HEK293 (cell line): Measurements from ENCODE around the gene PKP3.
A peak's percentile ranks its signal among the peaks of the same experiment; 100 is the strongest.

Experiments used
- CTCF ChIA-PET: fragments of 350-600 bp; formaldehyde crosslinking; extraction: SDS; loops from one replicate; lab custom pipeline; 2021; ENCODE audit warnings: antibody characterized with exemption; lab: Yijun Ruan, JAX
- POLR2A ChIA-PET: fragments of 300-600 bp; formaldehyde crosslinking; extraction: SDS; loops from one replicate; lab custom pipeline; 2020; ENCODE audit warnings: antibody characterized with exemption, inconsistent platforms; lab: Yijun Ruan, JAX
- H3K27ac ChIP-seq: fragments of 200-500 bp; sonication (Bioruptor generic); 2 replicates; pipeline ENCODE4 v1.5.1; 2014; ENCODE audit warnings: low read depth, low read length, control low read depth, inconsistent platforms; ENCODE audit errors: extremely low read depth
- H3K36me3 ChIP-seq, 2 experiments: fragments of 200-500 bp in 1 of 2; sonication (Bioruptor generic) in 1 of 2; 1 replicate in 1 of 2; 2 replicates in 1 of 2; pipeline ENCODE4 v1.5.1; 2014 to 2017; ENCODE audit warnings: inconsistent platforms in 2 of 2, low read length in 2 of 2; ENCODE audit not compliant: control insufficient read depth in 2 of 2, insufficient read depth in 1 of 2
- H3K4me1 ChIP-seq: fragments of 200-500 bp; sonication (Bioruptor generic); 2 replicates; pipeline ENCODE4 v1.5.1; 2014; ENCODE audit warnings: mild to moderate bottlenecking, low read length, inconsistent platforms; ENCODE audit not compliant: control insufficient read depth, insufficient read depth
- H3K4me3 ChIP-seq: 2 replicates; pipeline ENCODE4 v1.5.1; 2011; ENCODE audit warnings: low read depth, mild to moderate bottlenecking, control low read depth, low read length, moderate library complexity
- H3K9me3 ChIP-seq: fragments of 200-500 bp; sonication (Bioruptor generic); 2 replicates; pipeline ENCODE4 v1.5.1; 2014; ENCODE audit warnings: low read depth, low read length, inconsistent platforms; ENCODE audit not compliant: control insufficient read depth, insufficient read depth
- ATF2 ChIP-seq: fragments of 450-650 bp; formaldehyde crosslinking; IDR thresholded peaks from 2 replicates; pipeline ENCODE4 v1.5.1; 2016; ENCODE audit warnings: missing biosample characterization, missing genetic modification characterization, low read depth
- BCL11B ChIP-seq: fragments of 450-650 bp; formaldehyde crosslinking; IDR thresholded peaks from 2 replicates; pipeline ENCODE4 v1.5.1; 2016; ENCODE audit warnings: low read depth, missing biosample characterization, missing genetic modification characterization
- GLIS2 ChIP-seq: fragments of 450-650 bp; formaldehyde crosslinking; IDR thresholded peaks from 2 replicates; pipeline ENCODE4 v1.5.1; 2016; ENCODE audit warnings: missing biosample characterization, missing genetic modification characterization
- HOXD13 ChIP-seq: sonication (generic); formaldehyde crosslinking; IDR thresholded peaks from 2 replicates; pipeline ENCODE4 v1.8.0; 2022; ENCODE audit warnings: missing genetic modification reagents, borderline replicate concordance
- KLF7 ChIP-seq: fragments of 450-650 bp; formaldehyde crosslinking; IDR thresholded peaks from 2 replicates; pipeline ENCODE4 v1.5.1; 2016; ENCODE audit warnings: missing biosample characterization, missing genetic modification characterization, borderline replicate concordance
- PBX3 ChIP-seq: sonication (generic); formaldehyde crosslinking; IDR thresholded peaks from 2 replicates; pipeline ENCODE4 v1.8.1; 2022; ENCODE audit warnings: mild to moderate bottlenecking, moderate library complexity, missing genetic modification reagents
- ZBTB21 ChIP-seq: fragments of 450-650 bp; formaldehyde crosslinking; IDR thresholded peaks from 2 replicates; pipeline ENCODE4 v1.5.1; 2017; ENCODE audit warnings: missing biosample characterization, missing genetic modification characterization
- ZBTB26 ChIP-seq: fragments of 450-650 bp; formaldehyde crosslinking; optimal IDR thresholded peaks from 2 replicates; pipeline ENCODE3; 2016; ENCODE audit warnings: missing biosample characterization, mild to moderate bottlenecking, missing genetic modification characterization
- ZBTB7A ChIP-seq: fragments of 450-650 bp; formaldehyde crosslinking; IDR thresholded peaks from 2 replicates; pipeline ENCODE4 v1.5.1; 2016; ENCODE audit warnings: low read depth, missing biosample characterization, missing genetic modification characterization
- ZFP37 ChIP-seq: fragments of 450-650 bp; formaldehyde crosslinking; IDR thresholded peaks from 2 replicates; pipeline ENCODE4 v1.5.1; 2016; ENCODE audit warnings: missing biosample characterization, missing genetic modification characterization
- ZNF16 ChIP-seq: fragments of 450-650 bp; formaldehyde crosslinking; IDR thresholded peaks from 2 replicates; pipeline ENCODE4 v1.5.1; 2016; ENCODE audit warnings: low read depth, missing biosample characterization, missing genetic modification characterization
- ZNF18 ChIP-seq: fragments of 450-650 bp; formaldehyde crosslinking; IDR thresholded peaks from 2 replicates; pipeline ENCODE4 v1.5.1; 2016; ENCODE audit warnings: missing biosample characterization, missing genetic modification characterization
- ZNF214 ChIP-seq: fragments of 450-650 bp; formaldehyde crosslinking; IDR thresholded peaks from 2 replicates; pipeline ENCODE4 v1.5.1; 2017; ENCODE audit warnings: missing biosample characterization, mild to moderate bottlenecking, missing genetic modification characterization, borderline replicate concordance
- ZNF394 ChIP-seq: fragments of 450-650 bp; formaldehyde crosslinking; IDR thresholded peaks from 2 replicates; pipeline ENCODE4 v1.5.1; 2016; ENCODE audit warnings: missing biosample characterization, missing genetic modification characterization, mild to moderate bottlenecking, moderate library complexity, borderline replicate concordance
- ZNF501 ChIP-seq: fragments of 450-650 bp; formaldehyde crosslinking; IDR thresholded peaks from 2 replicates; pipeline ENCODE4 v1.5.1; 2016; ENCODE audit warnings: missing biosample characterization, missing genetic modification characterization
- ZNF530 ChIP-seq: fragments of 450-650 bp; formaldehyde crosslinking; IDR thresholded peaks from 2 replicates; pipeline ENCODE4 v1.5.1; 2016; ENCODE audit warnings: low read depth, missing biosample characterization, missing genetic modification characterization
- ZNF549 ChIP-seq: fragments of 450-650 bp; IDR thresholded peaks from 2 replicates; pipeline ENCODE4 v1.5.1; 2018; ENCODE audit warnings: missing biosample characterization, missing genetic modification characterization, mild to moderate bottlenecking, inconsistent platforms, moderate library complexity
- ZNF670 ChIP-seq: fragments of 450-650 bp; formaldehyde crosslinking; IDR thresholded peaks from 2 replicates; pipeline ENCODE4 v1.5.1; 2016; ENCODE audit warnings: missing biosample characterization, missing genetic modification characterization, low read depth
- ZNF776 ChIP-seq: fragments of 450-650 bp; formaldehyde crosslinking; IDR thresholded peaks from 2 replicates; pipeline ENCODE4 v1.5.0; 2017; ENCODE audit warnings: missing biosample characterization, missing genetic modification characterization, borderline replicate concordance
- ZNF777 ChIP-seq: fragments of 450-650 bp; formaldehyde crosslinking; IDR thresholded peaks from 2 replicates; pipeline ENCODE4 v1.5.1; 2017; ENCODE audit warnings: missing biosample characterization, missing genetic modification characterization, borderline replicate concordance
- ZNF791 ChIP-seq: fragments of 450-650 bp; formaldehyde crosslinking; IDR thresholded peaks from 2 replicates; pipeline ENCODE4 v1.5.1; 2016; ENCODE audit warnings: missing biosample characterization, missing genetic modification characterization
- ZNF792 ChIP-seq: fragments of 450-650 bp; formaldehyde crosslinking; IDR thresholded peaks from 2 replicates; pipeline ENCODE4 v1.5.1; 2016; ENCODE audit warnings: missing biosample characterization, missing genetic modification characterization
- ZSCAN30 ChIP-seq: fragments of 450-650 bp; IDR thresholded peaks from 2 replicates; pipeline ENCODE4 v1.5.1; 2018; ENCODE audit warnings: missing biosample characterization, mild to moderate bottlenecking, missing genetic modification characterization, moderate library complexity

The PKP3 gene

GRCh38 chr11:369336-370018 is 24.5 kb upstream of the PKP3 start, which contains the start of gene B4GALNT4:
Gene B4GALNT4 (plus strand): TSS chr11:369499. CDS start chr11:369804, 305 bp downstream.
- TF ChIP-seq ZNF394 (tag by site-specific recombination), result no peak
- 0 out of 2 replicates have a peak, but pooled peaks have one; percentile 24 for TF ChIP-seq PBX3 (CRISPR knock-in tag)
- CTCF ChIA-PET, result interaction anchor here (0.6 kb wide), 1 partner anchor 79 kb away, joined by 3 read pairs; no protein-coding TSS in a partner anchor
- POLR2A ChIA-PET, result no interaction called here
- H3K27ac ChIP-seq, result no peak within 1 kb of the TSS
- no peaks in the 10 kb centered on the region for H3K9me3 ChIP-seq
- H3K4me3 ChIP-seq, result peak within 1 kb of the TSS; percentile 27
- no peaks in the 10 kb centered on the region for H3K4me1 ChIP-seq
- H3K36me3 ChIP-seq, result peaks cover 0 to 31% of the 10 kb centered on the region in 2 experiments; a peak in 1 of 3 replicates

GRCh38 chr11:370070-370941 is 23.7 kb upstream of the PKP3 start:
- ChIA-PET POLR2A (interaction anchor here (1.1 kb wide), 1 partner anchor 23 kb away, joined by 3 read pairs; no protein-coding TSS in a partner anchor), CTCF (interaction anchor here (0.6 to 0.8 kb wide), 2 partner anchors 78 to 164 kb away, joined by 3 read pairs; no protein-coding TSS in a partner anchor)
- Histone ChIP-seq H3K9me3 (no peaks in the 10 kb centered on the region), H3K36me3 (peaks cover 0 to 34% of the 10 kb centered on the region in 2 experiments; a peak in 1 of 3 replicates), H3K27ac (no peak overlapping the region), H3K4me1 (no peaks in the 10 kb centered on the region), H3K4me3 (peak overlapping the region; percentile 14)
- 0 out of 2 replicates have a peak, but pooled peaks have one; percentile 17 for TF ChIP-seq ZBTB7A (tag by site-specific recombination)
- no peak for TF ChIP-seq ZNF549 (tag by site-specific recombination)
- TF ChIP-seq ZSCAN30 (tag by site-specific recombination), result no peak
- no peak for TF ChIP-seq ZNF16 (tag by site-specific recombination)
- TF ChIP-seq ZBTB26 (tag by site-specific recombination), result peak; percentile 35
- peak; percentile 48; the same call in 1 of the 2 replicates for TF ChIP-seq GLIS2 (tag by site-specific recombination)
- TF ChIP-seq ZBTB21 (tag by site-specific recombination), result peak; percentile 30; the same call in 1 of the 2 replicates
- no peak for TF ChIP-seq ZNF530

GRCh38 chr11:371051-371450 is 23.0 kb upstream of the PKP3 start:
- Histone ChIP-seq H3K4me1 (no peaks in the 10 kb centered on the region), H3K9me3 (no peaks in the 10 kb centered on the region), H3K27ac (no peak overlapping the region), H3K4me3 (no peak overlapping the region), H3K36me3 (peaks cover 0 to 39% of the 10 kb centered on the region in 2 experiments; a peak in 1 of 3 replicates)
- CTCF ChIA-PET, result interaction anchor here (0.8 to 0.9 kb wide), 2 partner anchors 77 to 165 kb away, joined by 3 read pairs; no protein-coding TSS in a partner anchor
- POLR2A ChIA-PET, result interaction anchor here (0.7 to 1.1 kb wide), 2 partner anchors 22 to 164 kb away, joined by 3 read pairs; partner anchors contain the start of genes BET1L and RIC8A
- TF ChIP-seq ATF2 (tag by site-specific recombination) (no peak), ZNF791 (tag by site-specific recombination) (no peak), BCL11B (no peak), ZNF670 (no peak), ZNF777 (tag by site-specific recombination) (no peak), ZNF792 (tag by site-specific recombination) (no peak), ZNF18 (tag by site-specific recombination) (no peak), ZNF776 (tag by site-specific recombination) (no peak), ZNF214 (tag by site-specific recombination) (no peak), HOXD13 (CRISPR knock-in tag) (no peak), KLF7 (no peak), ZNF501 (tag by site-specific recombination) (no peak), ZFP37 (tag by site-specific recombination) (no peak)
